Medulla oblongata (tissue), 1 donor: Measurements from ENCODE around the gene GAS7.
"Not testable (repeated sequence)": the region's sequence is repeated elsewhere in the genome, so short reads cannot be mapped to it uniquely, and the experiment has no call there.

Experiments used
- DNase-seq: peaks from one replicate; pipeline ENCODE4 v3.0.0-alpha.2; 2015; ENCODE audit errors: extremely low spot score

The GAS7 gene

DNA sequence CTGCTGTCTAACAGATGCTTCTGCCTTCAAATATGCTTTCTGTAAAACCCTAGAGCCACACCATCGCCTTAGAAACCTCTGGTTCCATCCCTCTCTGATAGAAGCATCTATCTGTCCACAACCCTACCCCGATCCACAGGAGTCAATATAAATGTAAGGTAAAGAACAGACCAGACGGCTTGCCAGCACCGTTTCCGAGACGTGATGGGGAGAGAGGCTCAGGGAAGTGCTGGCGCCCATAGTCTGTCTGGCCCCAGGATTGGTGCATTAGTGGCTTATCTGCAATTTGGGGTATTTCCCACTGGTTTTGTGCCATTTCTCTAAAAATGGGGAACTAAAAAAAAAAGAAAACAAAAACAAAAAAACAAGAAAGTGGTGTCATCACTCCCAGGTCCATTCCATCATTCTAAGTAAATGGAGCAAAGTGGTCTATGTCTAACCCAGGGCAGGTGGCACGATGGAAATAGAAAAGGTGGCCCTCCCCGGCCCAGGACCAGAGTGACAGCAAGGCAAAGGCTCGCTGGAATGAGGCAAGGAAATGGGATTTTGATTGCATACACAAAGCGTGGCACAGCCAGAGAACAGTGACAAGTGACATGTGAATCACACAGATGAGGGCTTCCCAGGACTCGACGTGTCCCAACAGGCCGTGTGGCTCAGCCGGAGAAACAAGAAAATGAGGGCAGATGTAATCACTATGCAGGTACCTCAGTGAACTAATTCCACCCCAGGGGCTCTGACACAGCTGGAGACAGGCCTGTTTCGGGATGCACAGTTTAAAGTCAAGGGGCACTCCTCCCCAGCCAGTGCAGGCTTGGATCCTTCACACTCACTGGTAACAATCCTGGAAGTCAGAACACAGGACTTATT, 125.6 kb downstream of the GAS7 start:
- DNase-seq: no peak

DNA sequence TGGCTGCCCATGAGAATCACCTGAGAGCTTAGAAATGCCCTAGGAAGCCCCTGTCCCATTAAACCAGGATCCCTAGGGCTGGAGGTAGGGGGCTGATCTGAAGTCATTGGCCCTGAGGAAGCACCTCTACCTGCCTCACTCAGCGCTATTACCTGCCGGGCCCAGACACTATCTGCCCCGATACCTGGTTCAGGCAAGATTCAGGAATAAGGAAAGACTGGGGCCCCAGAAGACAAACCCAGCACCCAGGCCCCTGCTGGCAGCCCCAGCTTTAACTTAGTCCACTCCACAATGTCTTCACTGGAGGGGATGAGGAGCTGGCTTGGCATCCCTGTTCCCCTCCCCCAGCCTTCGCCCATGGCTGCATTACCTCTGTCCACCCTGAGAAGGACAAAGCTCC, 126.3 kb downstream of the GAS7 start:
- DNase-seq: no peak

DNA sequence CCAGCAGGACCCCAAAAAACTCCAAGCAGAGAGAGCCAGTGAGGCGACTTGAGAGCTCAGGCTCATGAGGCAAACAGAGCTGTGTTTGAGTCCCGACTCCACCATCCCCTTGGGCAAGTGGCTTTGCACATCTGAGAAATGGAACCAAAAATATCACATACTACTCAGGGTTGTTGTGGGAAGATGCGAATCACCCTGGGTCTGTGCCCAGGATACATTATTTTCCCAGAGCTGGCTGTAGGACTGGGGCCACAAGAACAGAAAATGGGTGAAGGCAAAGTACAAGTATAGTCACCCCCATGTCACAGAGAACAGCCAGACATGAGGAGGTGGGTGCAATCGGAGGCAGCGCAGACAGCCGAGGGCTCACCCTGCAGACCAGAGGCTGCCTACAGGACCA, 127.3 kb downstream of the GAS7 start:
- no peak for DNase-seq

DNA sequence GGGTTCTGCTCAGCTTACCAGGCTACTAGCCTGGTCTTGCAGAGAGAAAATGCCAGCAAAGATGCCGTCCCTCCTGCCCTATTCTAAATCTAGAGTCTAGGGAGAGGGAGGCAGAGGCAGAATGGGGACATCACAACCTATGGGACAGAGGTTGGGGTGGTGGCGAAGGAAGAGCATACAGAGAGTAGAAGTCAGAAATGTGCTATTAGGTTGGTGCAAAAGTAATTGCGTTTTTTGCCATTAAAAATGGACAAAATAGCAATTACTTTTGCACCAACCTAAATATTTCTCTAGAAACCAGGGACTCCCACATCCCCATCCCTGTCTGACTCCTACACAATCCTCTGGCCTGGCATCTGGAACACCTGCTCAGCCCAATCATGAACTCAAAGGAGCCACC, 127.7 kb downstream of the GAS7 start:
- DNase-seq: no peak

DNA sequence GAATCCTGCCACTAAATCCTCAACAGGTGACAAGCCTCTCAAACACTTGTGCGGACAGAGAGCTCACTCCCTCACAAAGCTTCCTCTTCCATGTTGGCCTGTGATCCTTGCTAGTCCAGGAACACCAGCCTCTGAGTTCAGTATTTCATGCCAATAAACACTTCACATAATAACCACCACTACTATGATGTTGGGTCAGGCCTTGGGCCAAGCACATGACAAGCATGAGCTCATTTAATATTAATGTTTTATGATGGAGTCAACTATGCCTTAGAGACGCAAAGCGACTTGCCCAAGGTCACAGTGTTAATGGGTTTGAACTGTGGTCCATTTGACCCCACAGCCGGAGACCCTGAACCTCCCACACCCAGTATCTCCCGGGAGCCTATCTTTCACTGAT, 129.1 kb downstream of the GAS7 start:
- no peak for DNase-seq

DNA sequence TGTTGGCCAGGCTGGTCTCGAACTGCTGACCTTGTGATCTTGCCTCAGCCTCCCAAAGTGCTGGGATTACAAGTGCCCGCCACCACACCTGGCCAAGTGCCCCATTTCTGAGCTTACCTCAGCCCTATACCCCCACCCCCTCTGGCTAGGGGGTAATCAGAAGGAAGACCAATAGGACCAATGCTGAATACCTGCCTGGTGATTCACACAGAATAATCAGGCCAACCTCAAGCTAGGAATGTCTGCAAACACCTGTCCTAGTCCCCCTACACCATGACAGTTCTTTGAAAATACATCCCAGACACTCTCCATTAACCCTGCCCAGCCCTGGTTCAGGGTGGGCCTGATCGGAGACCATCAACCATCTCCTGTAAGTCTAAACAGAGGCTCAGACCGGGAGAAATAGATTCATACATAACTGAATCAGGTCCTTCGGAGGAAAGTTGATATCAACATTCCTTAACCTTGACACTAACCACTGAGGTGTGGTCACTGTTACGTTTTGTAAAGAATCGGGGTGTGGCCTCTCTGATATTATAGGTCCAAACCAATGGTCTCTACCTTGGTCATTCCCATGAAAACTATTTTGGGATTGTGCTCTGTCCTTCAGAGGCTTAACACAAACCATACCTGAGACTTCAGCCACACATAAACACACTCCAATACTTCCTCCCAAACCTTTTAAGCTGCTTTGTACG, 130.8 kb downstream of the GAS7 start:
- DNase-seq: no peak

DNA sequence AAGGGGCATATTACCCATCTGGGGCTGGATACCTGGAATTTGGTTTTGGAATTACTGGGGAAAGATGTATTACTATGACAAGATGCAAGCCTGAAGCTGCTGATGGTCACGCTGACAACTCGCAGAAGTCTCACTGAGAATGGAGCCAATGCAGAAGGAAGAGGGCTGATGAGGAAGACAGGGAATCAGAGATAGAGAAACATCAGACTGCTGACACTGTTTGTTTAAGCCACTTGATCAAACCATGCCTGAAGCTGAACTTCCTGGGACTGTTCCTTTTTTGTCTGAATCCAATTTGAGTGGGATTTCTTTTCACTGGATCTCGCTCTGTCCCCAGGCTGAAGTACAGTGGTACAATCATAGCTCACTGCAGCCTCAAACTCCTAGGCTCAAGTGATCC, 133.9 kb downstream of the GAS7 start:
- no peak for DNase-seq

DNA sequence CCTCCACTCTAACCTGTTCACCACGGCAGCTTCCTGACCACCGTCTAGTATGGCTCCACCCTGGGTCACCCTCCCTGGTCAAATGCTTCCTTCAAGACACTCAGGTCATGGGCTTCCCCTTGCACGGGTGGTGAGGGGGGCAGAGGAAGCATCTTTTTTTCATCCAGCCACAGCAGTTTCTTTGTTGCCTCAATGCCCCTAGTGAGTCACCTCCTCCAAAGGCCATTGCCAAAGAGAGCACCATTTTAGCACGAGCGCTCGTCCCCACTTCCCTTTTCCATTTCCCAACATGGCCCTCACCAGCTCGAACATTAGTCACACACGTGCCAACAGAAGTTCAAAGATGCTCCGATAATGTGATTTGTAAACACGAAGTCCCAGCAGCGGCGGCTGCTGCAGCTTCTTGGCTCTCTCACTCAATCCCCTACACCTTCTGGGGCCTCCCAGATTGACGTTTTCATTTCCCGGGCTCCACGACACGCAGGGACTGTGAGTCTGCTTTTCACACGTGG, 134.6 kb downstream of the GAS7 start:
- peak; percentile 43 for DNase-seq

DNA sequence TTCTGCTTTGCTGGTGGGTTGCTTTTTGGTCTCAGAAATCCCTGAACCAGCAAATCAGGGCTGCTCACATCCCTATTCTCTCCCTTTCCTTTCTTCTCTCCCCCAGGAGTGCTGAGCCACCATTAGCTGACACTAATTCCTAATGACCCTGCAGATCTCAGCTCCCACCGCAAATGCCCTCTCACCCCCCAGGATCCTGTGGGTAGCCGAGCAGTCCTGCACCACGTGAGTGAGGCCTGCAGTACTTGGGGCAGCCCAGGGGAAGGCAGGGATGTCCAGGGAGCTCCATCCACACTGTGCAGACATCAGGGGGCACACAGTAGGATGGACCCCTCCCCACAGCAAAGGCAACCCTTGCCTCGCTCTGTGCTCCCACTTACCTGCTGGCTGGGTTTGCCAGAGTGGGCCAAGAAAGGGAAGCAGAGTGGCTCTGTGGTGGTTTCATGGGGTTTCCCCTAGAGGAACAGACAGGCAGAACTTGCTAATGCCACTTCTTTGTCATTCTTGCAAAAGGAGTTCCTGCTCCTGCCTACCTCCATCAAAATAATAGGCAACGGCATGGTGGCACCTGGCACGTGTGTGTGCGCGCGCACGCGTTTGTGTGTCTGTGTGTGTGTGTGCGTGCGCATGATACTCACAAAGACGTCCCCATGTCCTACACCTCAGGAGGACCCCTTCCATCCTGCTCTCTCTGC, 135.6 kb downstream of the GAS7 start:
- no peak for DNase-seq

DNA sequence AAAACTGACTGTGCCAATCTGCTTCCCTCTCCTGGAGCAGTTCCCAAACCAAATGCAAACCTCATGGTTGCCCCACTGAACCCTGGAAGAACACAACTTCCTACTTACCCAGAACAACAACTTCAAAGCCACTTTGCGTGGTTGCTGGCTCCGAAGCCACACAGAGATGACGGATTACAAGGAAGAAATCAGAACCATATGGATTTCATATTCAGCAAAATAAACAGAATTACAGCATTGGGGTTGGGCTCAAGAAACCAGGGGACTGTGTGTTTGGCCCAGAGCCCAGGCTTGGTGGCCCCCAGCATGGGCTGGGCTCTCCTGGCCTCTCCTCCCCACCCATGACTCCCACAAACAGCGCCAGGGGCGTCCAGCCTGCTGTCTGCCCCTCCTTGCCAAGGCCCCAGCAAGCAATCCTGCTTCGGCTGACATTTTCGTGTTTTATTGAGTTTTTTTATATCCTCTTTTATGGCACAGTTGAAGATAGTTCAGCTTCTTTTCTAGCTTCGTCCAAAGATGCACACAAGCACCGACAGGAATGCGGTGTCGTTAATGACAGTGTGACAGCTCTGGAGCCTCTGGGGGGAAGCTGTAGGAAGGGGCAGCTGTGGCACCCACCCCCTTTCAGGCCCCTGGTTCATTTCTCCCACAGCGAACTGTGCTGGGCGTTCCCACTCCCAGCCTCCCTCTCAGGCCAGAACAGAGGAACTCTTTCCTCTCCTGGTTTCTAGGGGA, 137.1 kb downstream of the GAS7 start:
- DNase-seq: no peak

DNA sequence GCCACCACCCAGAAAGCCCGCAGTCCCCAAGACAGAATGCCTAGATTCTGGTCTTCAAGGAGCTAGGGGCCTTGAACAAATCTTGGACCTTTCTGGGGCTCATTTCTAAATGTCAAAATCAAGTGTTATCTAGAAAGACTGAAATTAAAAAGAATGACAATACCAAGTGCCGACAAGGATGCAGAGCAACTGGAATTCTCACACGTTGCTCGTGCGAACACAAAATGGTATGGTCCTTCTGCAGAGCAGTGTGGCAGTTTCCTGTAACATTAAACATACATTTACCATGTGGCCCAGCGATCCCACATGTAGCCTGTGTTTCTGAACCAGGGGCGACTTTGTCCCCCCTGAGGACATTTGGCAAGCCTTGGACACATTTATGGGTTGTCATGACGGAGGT, 137.9 kb downstream of the GAS7 start:
- DNase-seq: no peak

DNA sequence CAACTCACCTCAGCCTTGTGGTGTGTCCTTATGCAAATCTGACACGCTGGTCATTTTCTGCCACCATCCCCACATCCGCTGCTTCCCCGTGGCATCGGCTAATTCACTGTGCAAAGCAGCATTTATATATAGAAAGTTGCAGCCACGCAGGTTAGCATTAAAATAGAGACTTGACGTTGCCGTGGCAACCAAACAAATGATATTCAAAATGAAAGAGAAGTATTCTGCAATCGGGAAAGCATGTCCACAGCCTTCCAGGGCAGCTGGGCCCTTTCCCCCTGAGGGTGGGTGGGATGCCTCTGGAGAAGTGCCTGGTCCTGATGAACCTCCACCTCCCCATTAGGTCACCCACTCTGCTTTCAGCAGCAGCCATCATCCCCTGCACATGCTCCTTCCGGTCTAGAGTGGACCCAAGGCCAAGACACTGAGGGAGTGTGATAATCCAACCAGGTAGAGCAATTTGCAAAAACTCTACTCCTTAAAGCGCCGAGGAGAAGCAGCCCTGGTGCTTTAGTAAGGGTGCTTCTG, 138.7 kb downstream of the GAS7 start:
- DNase-seq: no peak

DNA sequence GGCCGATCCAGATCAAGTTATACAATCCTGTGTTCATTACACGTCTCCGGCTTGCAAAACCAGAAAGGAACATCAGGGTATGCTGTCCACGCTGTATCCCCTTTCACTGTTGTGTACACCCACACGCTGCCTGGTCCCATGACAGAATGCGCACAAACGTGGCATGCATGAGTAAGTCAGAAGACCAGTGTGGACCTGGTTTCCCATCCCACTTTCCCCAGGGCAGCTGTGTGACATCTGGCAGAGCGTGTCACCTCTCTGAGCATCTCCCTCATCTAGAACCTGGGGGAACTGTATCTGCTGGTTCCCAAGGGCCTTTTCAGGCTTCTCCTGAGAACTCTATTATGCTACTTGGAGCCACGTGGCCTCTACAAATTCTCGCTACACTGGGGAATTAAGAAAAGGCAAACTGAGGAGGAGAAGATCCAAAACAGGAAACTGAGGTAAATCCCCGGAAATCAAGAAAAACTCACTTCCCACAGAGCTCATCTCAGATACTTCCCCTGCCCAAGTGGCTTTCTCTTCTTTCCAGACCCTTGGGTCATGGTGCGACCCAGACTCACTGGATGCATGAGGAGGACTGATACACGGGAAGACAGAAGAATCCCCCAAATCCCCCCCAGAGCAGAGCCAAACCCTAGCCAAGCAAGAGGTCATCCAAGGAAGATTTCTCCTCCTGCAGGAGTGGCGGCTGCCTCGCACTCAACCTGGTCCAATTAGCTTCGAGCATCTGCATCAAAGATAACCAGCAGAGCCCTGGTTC, 139.3 kb downstream of the GAS7 start:
- no peak for DNase-seq

DNA sequence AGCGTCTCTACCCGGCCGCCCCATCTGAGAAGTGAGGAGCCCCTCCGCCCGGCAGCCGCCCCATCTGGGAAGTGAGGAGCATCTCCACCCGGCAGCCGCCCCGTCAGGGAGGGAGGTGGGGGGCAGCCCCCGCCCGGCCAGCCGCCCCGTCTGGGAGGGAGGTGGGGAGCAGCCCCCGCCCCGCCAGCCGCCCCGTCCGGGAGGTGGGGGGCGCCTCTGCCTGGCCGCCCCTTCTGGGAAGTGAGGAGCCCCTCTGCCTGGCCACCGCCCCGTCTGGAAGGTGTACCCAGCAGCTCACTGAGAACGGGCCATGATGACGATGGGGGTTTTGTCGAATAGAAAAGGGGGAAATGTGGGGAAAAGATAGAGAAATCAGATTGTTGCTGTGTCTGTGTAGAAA, 140.9 kb downstream of the GAS7 start:
- not testable (repeated sequence) for DNase-seq

DNA sequence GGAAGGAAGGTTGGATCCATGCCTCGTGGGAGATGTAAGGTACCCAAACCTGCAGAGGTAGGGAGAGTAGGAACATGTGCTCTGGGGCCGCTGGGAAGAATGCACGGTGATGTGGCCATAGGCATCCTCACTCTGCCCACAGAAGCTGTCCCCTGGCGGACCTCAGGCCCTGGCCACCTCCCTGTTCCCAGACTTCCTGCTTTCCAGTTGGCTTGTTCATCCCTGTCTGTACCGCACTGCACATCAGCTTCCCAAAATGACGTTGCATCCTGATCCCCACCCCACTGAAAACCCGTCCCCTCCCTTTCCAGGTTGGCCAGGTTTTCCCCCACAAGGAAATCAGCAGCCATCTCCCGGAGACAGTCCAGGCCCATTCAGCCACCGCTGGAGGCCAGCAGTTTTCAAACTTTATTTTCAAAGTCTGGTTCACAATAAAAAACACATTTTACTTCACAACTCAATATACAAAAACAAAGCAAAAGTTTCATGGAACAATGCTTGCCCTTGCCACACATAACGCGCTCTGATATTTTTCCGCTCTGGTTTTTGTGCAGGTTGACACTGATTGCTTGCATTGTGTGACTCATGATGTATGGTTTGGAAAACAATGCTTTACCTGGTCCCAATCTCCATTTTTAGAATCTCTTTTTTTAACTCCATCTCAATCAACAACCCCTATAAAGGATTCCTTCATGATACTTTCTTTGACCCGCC, 143.0 kb downstream of the GAS7 start:
- DNase-seq: no peak

DNA sequence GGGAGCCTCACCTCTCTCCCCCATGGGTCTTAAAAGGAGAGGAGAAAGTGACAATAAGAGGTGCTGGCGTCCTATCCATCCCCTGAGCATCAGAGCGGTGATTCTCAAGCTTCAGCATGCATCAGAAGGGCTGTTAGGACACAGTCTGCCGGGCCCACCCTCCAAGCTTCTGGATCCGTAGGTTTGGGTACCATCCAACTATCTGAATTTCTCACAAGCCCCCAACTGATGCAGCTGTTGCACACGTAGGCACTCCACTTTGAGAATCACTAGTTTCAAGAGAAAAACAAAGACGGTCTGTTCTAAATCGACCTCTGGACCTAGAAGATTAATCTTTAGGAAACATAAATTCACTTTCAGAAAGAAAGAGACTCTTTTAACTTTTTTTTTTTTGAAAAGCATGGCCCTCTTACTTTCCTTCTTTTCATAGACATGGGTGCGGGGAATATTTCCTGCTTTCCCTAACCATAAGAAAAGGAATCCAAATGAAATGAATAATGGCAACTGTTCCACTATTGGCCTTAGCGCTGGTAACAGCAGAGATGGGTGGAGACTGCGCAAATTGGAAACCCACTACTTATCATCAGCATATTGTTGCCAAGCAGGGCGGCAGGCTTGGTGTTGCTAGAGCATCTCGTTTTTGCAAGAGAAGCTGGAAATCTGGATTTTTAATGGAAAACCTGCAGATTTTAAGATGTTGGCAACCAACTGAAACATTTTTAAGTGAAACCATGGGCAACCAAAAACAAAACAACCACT, 144.4 kb downstream of the GAS7 start:
- no peak for DNase-seq

DNA sequence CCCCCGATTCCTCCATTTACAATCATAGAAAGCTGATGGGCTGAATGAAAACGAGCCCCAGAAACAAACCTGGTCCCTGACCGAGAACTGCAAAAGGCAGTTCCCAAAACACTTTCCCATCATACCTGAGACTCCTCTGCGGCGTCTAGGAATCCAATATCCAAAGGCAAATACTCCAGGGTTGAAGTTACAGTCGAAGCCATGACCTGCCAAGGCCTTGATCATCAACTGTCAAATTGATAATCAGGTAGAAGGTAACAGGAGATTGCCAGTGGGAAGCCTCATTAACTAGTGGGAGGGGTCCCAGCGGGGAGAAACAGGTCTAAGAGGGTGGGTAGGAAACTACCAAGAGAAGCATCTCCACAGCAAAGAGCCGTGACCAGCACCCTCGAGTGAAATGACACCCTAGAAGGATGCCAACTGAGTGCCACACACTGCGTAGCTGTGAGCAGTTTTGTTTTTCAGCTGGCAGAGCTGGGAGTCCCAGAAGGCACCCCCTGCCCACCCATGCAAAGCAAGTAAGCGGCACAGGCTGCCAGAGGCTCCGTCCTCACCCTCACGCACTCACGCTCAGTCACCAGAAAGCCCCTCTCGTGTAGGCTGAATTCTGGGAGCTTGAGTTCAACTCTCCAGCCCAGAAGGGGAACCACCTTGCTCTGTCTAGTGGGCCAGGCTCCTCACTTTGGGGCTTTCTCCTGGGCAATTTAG, 146.1 kb downstream of the GAS7 start:
- DNase-seq: no peak

DNA sequence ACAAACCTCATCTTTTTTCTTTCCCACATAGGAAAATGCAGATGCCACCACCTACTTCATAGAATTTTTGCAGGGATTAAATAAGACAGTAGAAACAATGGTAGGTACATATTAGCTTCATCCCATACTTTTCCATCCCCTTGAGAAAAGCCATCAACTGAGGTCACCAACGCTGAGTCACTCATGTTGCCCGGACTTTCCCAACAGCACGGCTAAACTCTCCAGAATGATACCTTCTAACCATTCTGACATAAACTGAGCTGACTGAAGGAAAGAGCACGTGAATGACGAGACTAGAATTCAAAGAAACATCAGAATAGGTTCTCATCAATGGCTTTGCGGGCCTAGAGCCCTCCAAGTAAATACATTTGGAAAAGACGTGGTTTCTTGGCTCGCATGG, 147.3 kb downstream of the GAS7 start:
- DNase-seq: no peak

DNA sequence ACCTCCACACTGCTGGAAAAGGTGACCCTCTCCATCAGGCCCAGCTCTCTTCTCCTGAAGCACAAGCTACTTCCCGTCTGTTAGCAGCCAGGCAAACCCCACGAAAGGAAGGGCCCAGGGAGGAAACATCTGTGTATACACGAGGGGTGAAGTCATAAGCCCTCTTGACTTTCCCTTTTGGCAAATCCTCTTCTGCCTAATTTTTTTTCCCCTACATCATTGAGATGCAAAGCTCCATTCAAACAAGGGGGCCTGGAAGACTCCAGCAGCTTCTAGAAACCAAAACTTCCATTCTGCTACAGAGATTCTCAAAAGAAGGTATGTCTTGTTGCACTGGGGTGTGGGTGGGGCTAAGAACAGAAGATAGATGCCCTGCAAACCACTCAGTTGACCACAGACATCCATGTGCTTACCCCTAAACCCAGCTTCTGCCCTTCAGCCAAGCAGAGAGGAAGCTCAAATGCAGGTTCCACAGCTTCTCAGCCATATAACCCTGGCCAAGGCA, 147.8 kb downstream of the GAS7 start:
- peak; percentile 79 for DNase-seq
